Articular chondrocyte of knee joint (primary cell): Measurements from ENCODE around the gene UPB1. TPM values are rescaled to one million over a fixed set of nuclear protein-coding genes. Genes with fewer than 3 reads are reported as not detected.

Experiments
- total RNA-seq: library from RNA; depleted of rRNA; stranded (reverse); fragments of >200 nt; gene quantifications from 2 replicates; pipeline ENCODE4 v1.2.3, GENCODE V29; 2012

The UPB1 gene
- not detected in 2 replicates for total RNA-seq

DNA sequence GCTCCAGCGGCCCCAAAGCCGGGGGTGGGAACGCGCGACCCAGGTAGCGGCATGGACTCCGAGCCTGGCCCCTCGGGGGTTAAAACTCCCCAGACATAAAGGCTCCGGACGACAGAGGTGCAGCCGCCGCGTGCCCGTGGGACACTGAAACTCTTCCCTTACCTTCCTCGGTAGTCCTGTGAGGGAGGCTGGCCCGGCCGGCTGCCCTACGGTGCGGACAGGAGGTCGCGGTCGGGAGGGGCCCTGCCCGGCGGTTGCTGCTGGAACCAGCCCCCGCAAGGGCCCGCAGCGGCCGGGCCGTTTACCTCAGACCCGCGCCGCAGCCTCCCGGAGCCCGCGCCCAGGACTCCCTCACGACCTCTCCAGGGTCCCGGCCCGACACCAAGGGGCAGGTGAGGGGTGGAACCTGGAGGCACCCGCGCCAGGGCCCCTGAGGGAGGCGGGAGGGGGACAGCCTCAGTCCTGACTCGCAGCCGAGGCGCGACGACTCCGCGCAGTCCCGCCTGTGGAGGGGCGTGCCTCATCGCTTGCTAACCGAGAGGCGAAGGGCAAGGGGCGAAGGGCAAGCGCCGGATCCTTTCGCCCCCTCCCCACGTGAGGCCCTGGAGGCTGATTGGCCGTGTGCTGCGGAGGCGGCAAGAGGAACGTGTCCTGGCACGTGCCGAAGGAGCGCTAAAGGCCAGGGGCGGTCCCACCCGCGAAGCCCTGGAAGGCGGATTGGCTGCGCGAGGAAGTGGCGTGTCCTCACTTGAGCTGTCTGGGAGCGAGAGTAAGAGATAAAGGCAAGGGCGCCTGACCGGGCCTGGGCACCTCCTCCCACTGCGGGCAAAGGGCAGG is at the start of gene UPB1:
TSS of gene UPB1 (plus strand) at position 805 of the 837 bp plus-strand sequence. CDS start 72 bp downstream, outside the sequence.

DNA sequence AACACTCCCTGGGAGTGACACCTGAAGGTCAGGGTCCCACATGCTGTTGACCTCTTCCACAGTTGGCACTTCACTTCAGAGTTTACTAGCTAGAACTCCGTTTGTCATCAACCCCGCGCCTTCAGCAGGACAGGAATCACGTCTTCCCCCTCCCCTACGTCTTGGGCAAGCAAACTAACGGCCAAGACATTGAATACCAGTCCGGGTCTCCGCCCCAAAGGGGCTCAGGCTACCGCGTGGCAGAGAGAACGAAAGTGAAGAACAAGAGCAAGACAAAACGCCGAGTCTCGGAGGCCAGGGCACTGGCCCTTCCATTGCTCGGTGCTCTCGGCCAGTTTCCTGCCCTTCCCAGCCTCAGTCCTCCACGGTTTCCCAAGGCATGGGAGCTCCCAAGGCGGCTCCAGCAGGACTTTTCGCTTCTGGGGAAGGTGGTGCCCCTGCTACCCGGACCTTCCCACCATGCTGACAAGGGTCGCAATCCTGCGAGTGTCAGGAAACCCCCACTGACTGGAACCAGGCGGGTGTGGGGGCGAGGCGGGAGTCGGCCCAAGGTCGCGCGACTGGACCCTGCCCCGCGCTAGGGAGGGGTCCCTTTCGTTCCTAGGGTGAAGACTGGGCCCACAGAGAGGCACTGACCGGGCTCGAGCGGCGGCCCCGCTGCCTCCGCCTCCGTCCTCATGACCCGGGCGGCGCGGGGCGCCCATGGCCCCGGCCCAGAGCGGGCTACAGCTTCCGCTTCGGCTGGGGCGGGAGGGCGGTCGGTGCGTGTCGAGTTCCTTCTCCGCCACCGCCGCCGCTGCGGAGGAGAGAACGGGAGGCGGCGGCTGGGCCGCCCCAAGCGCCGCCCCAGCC is 59.4 kb downstream of the UPB1 start, which contains the start of gene GUCD1:
TSS of gene GUCD1 (minus strand) at position 826 of the 852 bp plus-strand sequence. CDS start at position 679, 147 bp downstream.

DNA sequence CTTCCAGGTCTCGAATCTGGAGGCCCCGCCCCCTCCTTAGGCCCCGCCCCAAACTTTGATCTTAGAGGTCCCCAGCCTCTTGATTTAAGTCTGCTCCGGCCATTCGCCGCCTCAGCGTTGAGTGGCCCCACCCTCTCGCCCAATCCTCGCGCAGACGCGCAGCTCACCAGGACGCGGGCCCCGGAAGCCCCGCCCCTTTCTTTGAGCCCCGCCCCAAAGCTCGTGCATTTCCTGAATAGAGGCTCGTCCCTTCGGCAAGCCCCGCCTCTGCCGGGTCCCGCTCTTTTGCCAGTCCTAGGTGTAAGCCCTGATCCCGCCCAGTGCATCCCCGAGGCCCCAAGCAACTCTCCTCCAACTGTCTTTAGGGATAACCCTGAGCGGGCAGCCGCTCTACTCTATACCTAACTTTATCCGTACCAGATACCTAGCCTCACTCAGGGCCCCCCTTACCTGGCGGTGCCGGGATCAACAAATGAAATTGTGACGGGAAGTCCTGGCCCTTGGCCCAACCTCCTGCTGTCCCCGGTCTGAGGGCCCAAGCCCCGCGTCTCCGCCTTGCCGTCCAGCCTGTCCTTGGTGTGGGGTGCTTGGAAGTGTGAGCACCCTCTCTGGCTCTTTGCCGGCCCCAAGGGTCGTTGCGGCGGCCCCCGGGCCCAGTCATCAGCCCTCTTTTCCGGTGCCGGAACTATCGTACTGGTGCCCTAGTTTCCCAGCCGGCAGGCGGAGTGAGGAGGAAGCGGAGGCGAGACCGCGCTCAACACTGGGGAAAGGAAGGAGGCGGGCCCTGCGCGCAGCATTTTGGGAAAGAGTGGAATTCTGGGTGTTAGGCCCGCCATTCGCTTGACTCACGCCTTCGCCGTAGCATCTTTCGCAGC is 60.3 kb downstream of the UPB1 start, which contains the start of gene SNRPD3:
TSS of gene SNRPD3 (plus strand) at position 835 of the 875 bp plus-strand sequence. CDS start 1,676 bp downstream, outside the sequence.

Other genes with a start within 250 kb of the UPB1 start
- 52.5 and 71.8 TPM in 2 replicates for gene SPECC1L, start 224.5 kb upstream of the UPB1 start, total RNA-seq
- gene ADORA2A, start 67.7 kb upstream of the UPB1 start, total RNA-seq, result 0.32 and 1.3 TPM in 2 replicates
- 85.4 and 95.1 TPM in 2 replicates for gene GUCD1, start 59.8 kb downstream of the UPB1 start, total RNA-seq
- gene SNRPD3, start 60.7 kb downstream of the UPB1 start, total RNA-seq, result 66.2 and 80.1 TPM in 2 replicates
- gene LRRC75B, start 97.7 kb downstream of the UPB1 start, total RNA-seq, result 3.9 and 4.2 TPM in 2 replicates
- gene GGT1, start 107.9 kb downstream of the UPB1 start, total RNA-seq, result 1.5 and 2.2 TPM in 2 replicates